HepG2 (cell line): ENCODE data around the gene PIGC. TPM values are rescaled to one million over a fixed set of nuclear protein-coding genes. Genes with fewer than 3 reads are reported as not detected.

ENCODE experiments used
- BCLAF1 ChIP-seq: fragments of 450-650 bp; IDR thresholded peaks from 2 replicates; pipeline ENCODE4 v1.6.1; 2017; ENCODE audit warnings: mild to moderate bottlenecking
- DPF2 ChIP-seq: sonication (generic); formaldehyde crosslinking; IDR thresholded peaks from 2 replicates; pipeline ENCODE4 v1.4.0; 2020; ENCODE audit warnings: mild to moderate bottlenecking, low read depth, missing genetic modification reagents, borderline replicate concordance
- FLYWCH1 ChIP-seq: sonication (generic); formaldehyde crosslinking; IDR thresholded peaks from 2 replicates; pipeline ENCODE4 v1.8.1; 2023; ENCODE audit warnings: mild to moderate bottlenecking, missing genetic modification reagents
- FOXA1 ChIP-seq, 2 experiments: fragments of 450-650 bp in 1 of 2; sonication (generic) in 1 of 2; formaldehyde crosslinking in 1 of 2; IDR thresholded peaks; 2 replicates each; pipeline versions ENCODE4 v1.4.0 to v1.6.1; 2016 to 2020; ENCODE audit warnings: missing genetic modification reagents in 1 of 2
- GATA4 ChIP-seq: sonication (generic); IDR thresholded peaks from 2 replicates; pipeline ENCODE4 v1.6.1; 2016; ENCODE audit warnings: antibody characterized with exemption, low read depth, borderline replicate concordance
- GFI1 ChIP-seq: sonication (generic); formaldehyde crosslinking; IDR thresholded peaks from 2 replicates; pipeline ENCODE4 v1.5.0; 2020; ENCODE audit warnings: missing genetic modification reagents, mild to moderate bottlenecking, borderline replicate concordance
- GLMP ChIP-seq: sonication (generic); formaldehyde crosslinking; IDR thresholded peaks from 2 replicates; pipeline ENCODE4 v1.9.0; 2021; ENCODE audit warnings: missing genetic modification reagents, mild to moderate bottlenecking, borderline replicate concordance
- GPN1 ChIP-seq: sonication (generic); formaldehyde crosslinking; IDR thresholded peaks from 2 replicates; pipeline ENCODE4 v1.5.1; 2020; ENCODE audit warnings: missing genetic modification reagents, borderline replicate concordance
- MEF2D ChIP-seq: sonication (generic); formaldehyde crosslinking; IDR thresholded peaks from 2 replicates; pipeline ENCODE4 v1.5.1; 2020; ENCODE audit warnings: mild to moderate bottlenecking, missing genetic modification reagents
- MEIS1 ChIP-seq: sonication (generic); formaldehyde crosslinking; IDR thresholded peaks from 2 replicates; pipeline ENCODE4 v1.9.0; 2021; ENCODE audit warnings: mild to moderate bottlenecking, missing genetic modification reagents, moderate library complexity, borderline replicate concordance
- NKX3-1 ChIP-seq: sonication (generic); formaldehyde crosslinking; IDR thresholded peaks from 2 replicates; pipeline ENCODE4 v1.5.0; 2020; ENCODE audit warnings: missing genetic modification reagents
- NONO ChIP-seq, 2 experiments: fragments of 450-650 bp in 1 of 2; sonication (generic) in 1 of 2; formaldehyde crosslinking in 1 of 2; IDR thresholded peaks in 1 of 2; conservative IDR thresholded peaks in 1 of 2; 2 replicates each; pipeline versions ENCODE4 v1.6.1 to v1.8.0; 2017 to 2022; ENCODE audit warnings: mild to moderate bottlenecking in 1 of 2, missing genetic modification reagents in 1 of 2, moderate library complexity in 1 of 2
- NR2C2 ChIP-seq: sonication (generic); formaldehyde crosslinking; IDR thresholded peaks from 2 replicates; pipeline ENCODE4 v1.4.0; 2020; ENCODE audit warnings: missing genetic modification reagents, mild to moderate bottlenecking, moderate library complexity, borderline replicate concordance
- RAD21 ChIP-seq: fragments of 450-650 bp; formaldehyde crosslinking; IDR thresholded peaks from 2 replicates; pipeline ENCODE4 v1.5.0; 2020; ENCODE audit warnings: mild to moderate bottlenecking
- TFAP4 ChIP-seq: sonication (generic); IDR thresholded peaks from 2 replicates; pipeline ENCODE4 v1.6.1; 2016; ENCODE audit warnings: low read depth, borderline replicate concordance
- ZNF124 ChIP-seq: sonication (generic); formaldehyde crosslinking; IDR thresholded peaks from 2 replicates; pipeline ENCODE4 v1.4.0; 2020; ENCODE audit warnings: missing genetic modification reagents
- ZNF205 ChIP-seq: IDR thresholded peaks from 2 replicates; pipeline ENCODE4 v1.6.1; 2018; ENCODE audit warnings: missing biosample characterization, missing genetic modification reagents
- ZNF256 ChIP-seq: sonication (generic); formaldehyde crosslinking; conservative IDR thresholded peaks from 2 replicates; pipeline ENCODE4 v1.4.0; 2020; ENCODE audit warnings: missing genetic modification reagents
- ZNF431 ChIP-seq: sonication (generic); formaldehyde crosslinking; IDR thresholded peaks from 2 replicates; pipeline ENCODE4 v1.9.0; 2022; ENCODE audit warnings: missing genetic modification reagents, low read depth, mild to moderate bottlenecking, borderline replicate concordance
- ZNF710 ChIP-seq: sonication (generic); formaldehyde crosslinking; IDR thresholded peaks from 2 replicates; pipeline ENCODE4 v1.5.0; 2020; ENCODE audit warnings: mild to moderate bottlenecking, missing genetic modification reagents, borderline replicate concordance
- ZNF800 ChIP-seq: sonication (generic); formaldehyde crosslinking; IDR thresholded peaks from 2 replicates; pipeline ENCODE4 v1.4.0; 2020; ENCODE audit warnings: missing genetic modification reagents
- polyA plus RNA-seq, 8 experiments: library from polyadenylated mRNA; depleted of rRNA in 3 of 8; stranded (reverse) in 7 of 8; unstranded in 1 of 8; fragments of >200 nt; fragmentation: Illumina TruSeq in 4 of 8; extraction: Trizol in 4 of 8; gene quantifications; 2 replicates each; pipeline versions ENCODE4 v1.2.1 to v1.2.3, GENCODE V29; 2011 to 2016; ENCODE audit warnings: low read depth in 4 of 8, missing spikeins in 1 of 8, mixed read lengths in 1 of 8; ENCODE audit not compliant: insufficient read depth in 1 of 8
- total RNA-seq, 5 experiments: library from RNA; depleted of rRNA; stranded (reverse); fragments of >200 nt; fragmentation: Illumina TruSeq; extraction: Trizol; gene quantifications; 2 replicates each; pipeline ENCODE4 v1.2.3, GENCODE V29; 2016; ENCODE audit warnings: low read depth in 1 of 5

PIGC gene
- total and polyA plus RNA-seq, 2 of the 13 experiments (the other 11 are each of a cell fraction or from before 2014, with no cell fraction given): 26.7 to 29.5 TPM

GRCh38 chr1:172470149-172470548, 26.3 kb upstream of the PIGC start (continued):
- TF ChIP-seq ZNF710 (CRISPR knock-in tag): peak; percentile 67; the same call in 1 of the 2 replicates
- no peak for TF ChIP-seq ZNF800 (CRISPR knock-in tag)
- TF ChIP-seq FLYWCH1 (CRISPR knock-in tag): no peak
- TF ChIP-seq NKX3-1: peak; percentile 52
- TF ChIP-seq ZNF431 (CRISPR knock-in tag): no peak
- TF ChIP-seq MEF2D (CRISPR knock-in tag): peak; percentile 93
- TF ChIP-seq MEIS1 (CRISPR knock-in tag): no peak
- TF ChIP-seq GATA4: peak; percentile 92
- peak; percentile 37; the same call in 1 of the 2 replicates for TF ChIP-seq TFAP4
- peak; percentile 25; the same call in 1 of the 2 replicates for TF ChIP-seq NR2C2 (CRISPR knock-in tag)
- TF ChIP-seq RAD21 (CRISPR knock-in tag): no peak
- no peak for TF ChIP-seq GLMP (CRISPR knock-in tag)
- peak; percentile 75 for TF ChIP-seq GFI1 (CRISPR knock-in tag)
- TF ChIP-seq ZNF256 (CRISPR knock-in tag): no peak
- TF ChIP-seq NONO (IDR thresholded peaks at IDR 0.05): no peak
- no peak for TF ChIP-seq NONO (CRISPR knock-in tag; conservative IDR thresholded peaks at IDR 0.05)
- no peak for TF ChIP-seq GPN1 (CRISPR knock-in tag)
- TF ChIP-seq DPF2: peak; percentile 85
- no peak for TF ChIP-seq BCLAF1
- TF ChIP-seq ZNF205 (CRISPR knock-in tag): no peak
- 0 out of 2 replicates have a peak, but pooled peaks have one; percentile 21 for TF ChIP-seq ZNF124 (CRISPR knock-in tag)
- peak; percentile 69; the same call in 1 of the 2 replicates for TF ChIP-seq FOXA1 (IDR thresholded peaks at IDR 0.05)
- peak; percentile 93 for TF ChIP-seq FOXA1 (CRISPR knock-in tag; IDR thresholded peaks at IDR 0.05)
